H1 (cell line): ENCODE measurements around the gene ARHGEF7. TPM values are rescaled to one million over a fixed set of nuclear protein-coding genes. Genes with fewer than 3 reads are reported as not detected.

Experiments used
- CTCF ChIA-PET: fragments of 300-600 bp; sonication (Branson Sonifier 250); formaldehyde crosslinking; loops from one replicate; lab custom pipeline; 2021; ENCODE audit not compliant: partially characterized antibody; lab: Charles Lee
- POLR2A ChIA-PET: fragments of 300-600 bp; sonication (Branson Sonifier 250); formaldehyde crosslinking; loops from one replicate; lab custom pipeline; 2021; ENCODE audit warnings: inconsistent platforms; ENCODE audit not compliant: partially characterized antibody; lab: Charles Lee
- DNase-seq, 2 experiments: peaks; one replicate each; pipeline versions ENCODE4 v3.0.0 to v3.0.0-alpha.2; 2010 to 2022; ENCODE audit warnings: low spot score in 2 of 2, low read depth in 1 of 2, mixed read lengths in 1 of 2
- FAIRE-seq: peaks from 2 replicates; lab custom pipeline; 2011; peaks lifted over from hg19 to GRCh38; lab: Jason Lieb, UNC
- H2AFZ ChIP-seq: 2 replicates; pipeline ENCODE4 v1.8.1; 2012; ENCODE audit warnings: low read length, inconsistent platforms
- H2AK5ac ChIP-seq: 2 replicates; pipeline ENCODE4 v1.6.1; 2013; ENCODE audit warnings: low read depth, low read length
- H2BK120ac ChIP-seq: replicated peaks from 2 replicates; pipeline ENCODE3; 2013; ENCODE audit warnings: low read depth, low read length, inconsistent platforms
- H2BK12ac ChIP-seq: 2 replicates; pipeline ENCODE4 v1.6.1; 2013; ENCODE audit warnings: low read depth, low read length
- H2BK15ac ChIP-seq: 2 replicates; pipeline ENCODE4 v1.6.1; 2013; ENCODE audit warnings: low read length
- H2BK20ac ChIP-seq: 2 replicates; pipeline ENCODE4 v1.6.1; 2013; ENCODE audit warnings: low read length
- H2BK5ac ChIP-seq: 2 replicates; pipeline ENCODE4 v1.6.1; 2013; ENCODE audit warnings: low read depth, low read length
- H3K14ac ChIP-seq: 2 replicates; pipeline ENCODE4 v1.6.1; 2013; ENCODE audit warnings: inconsistent platforms; ENCODE audit not compliant: insufficient read length
- H3K18ac ChIP-seq: 2 replicates; pipeline ENCODE4 v1.6.1; 2013; ENCODE audit warnings: low read length; ENCODE audit errors: extremely low read depth
- H3K23ac ChIP-seq: 2 replicates; pipeline ENCODE4 v1.6.1; 2013; ENCODE audit warnings: inconsistent platforms; ENCODE audit not compliant: insufficient read length
- H3K23me2 ChIP-seq: 2 replicates; pipeline ENCODE4 v1.6.1; 2013; ENCODE audit warnings: low read depth, low read length
- H3K27ac ChIP-seq: 2 replicates; pipeline ENCODE4 v1.6.1; 2011; ENCODE audit warnings: low read depth, low read length, inconsistent platforms
- H3K27me3 ChIP-seq, 4 experiments: replicated peaks in 1 of 4; 1 replicate in 1 of 4; 2 replicates in 3 of 4; pipeline versions ENCODE4 v1.6.1 to v1.8.1; 2011 to 2013; ENCODE audit warnings: low read length in 3 of 4, mild to moderate bottlenecking in 3 of 4, inconsistent platforms in 2 of 4, mixed read lengths in 2 of 4, moderate library complexity in 1 of 4; ENCODE audit not compliant: control insufficient read depth in 3 of 4, insufficient read depth in 3 of 4; ENCODE audit errors: extremely low read depth in 1 of 4
- H3K36me3 ChIP-seq, 4 experiments: 2 replicates each; pipeline versions ENCODE4 v1.6.1 to v1.8.1; 2011 to 2013; ENCODE audit warnings: mild to moderate bottlenecking in 4 of 4, low read length in 3 of 4, moderate library complexity in 2 of 4, control low read depth in 1 of 4, inconsistent platforms in 1 of 4; ENCODE audit not compliant: insufficient read depth in 4 of 4, control insufficient read depth in 2 of 4
- H3K4ac ChIP-seq: replicated peaks from 2 replicates; pipeline ENCODE3; 2013; ENCODE audit warnings: low read length, low read depth, mixed read lengths, inconsistent platforms; ENCODE audit not compliant: insufficient read length
- H3K4me1 ChIP-seq, 4 experiments: replicated peaks in 1 of 4; 1 replicate in 1 of 4; 2 replicates in 3 of 4; pipeline versions ENCODE4 v1.6.1 to v1.8.1; 2011 to 2013; ENCODE audit warnings: low read length in 3 of 4, inconsistent platforms in 2 of 4, mixed read lengths in 1 of 4; ENCODE audit not compliant: insufficient read depth in 4 of 4, control insufficient read depth in 3 of 4
- H3K4me2 ChIP-seq, 2 experiments: 2 replicates each; pipeline versions ENCODE4 v1.6.1 to v1.8.1; 2011 to 2013; ENCODE audit warnings: low read depth in 2 of 2, low read length in 2 of 2, control low read depth in 1 of 2, inconsistent platforms in 1 of 2, mild to moderate bottlenecking in 1 of 2; ENCODE audit not compliant: insufficient read depth in 1 of 2
- H3K4me3 ChIP-seq, 4 experiments: fragments of 200-600, 300-600 bp in 1 of 4; sonication (generic), shearing (Covaris generic), sonication (Bioruptor Twin) in 1 of 4; 2 replicates each; pipeline versions ENCODE4 v1.5.1 to v1.8.1; 2011 to 2016; ENCODE audit warnings: low read length in 4 of 4, low read depth in 3 of 4, control low read depth in 2 of 4, inconsistent platforms in 2 of 4, mild to moderate bottlenecking in 2 of 4, mixed read lengths in 1 of 4, moderate library complexity in 1 of 4; ENCODE audit not compliant: insufficient read depth in 2 of 4; ENCODE audit errors: extremely low read depth in 1 of 4
- H3K56ac ChIP-seq: replicated peaks from 2 replicates; pipeline ENCODE3; 2013; ENCODE audit warnings: low read depth, mild to moderate bottlenecking, mixed read lengths, low read length, inconsistent platforms; ENCODE audit not compliant: insufficient read length
- H3K79me1 ChIP-seq: 2 replicates; pipeline ENCODE4 v1.6.1; 2013; ENCODE audit warnings: low read depth, low read length, control low read depth
- H3K79me2 ChIP-seq, 2 experiments: 2 replicates each; pipeline versions ENCODE4 v1.6.1 to v1.8.1; 2012 to 2013; ENCODE audit warnings: low read length in 2 of 2, mild to moderate bottlenecking in 2 of 2, inconsistent platforms in 1 of 2; ENCODE audit not compliant: insufficient read depth in 2 of 2, control insufficient read depth in 1 of 2
- H3K9ac ChIP-seq, 4 experiments: replicated peaks in 1 of 4; 1 replicate in 1 of 4; 2 replicates in 3 of 4; pipeline versions ENCODE4 v1.6.1 to v1.8.1; 2011 to 2013; ENCODE audit warnings: low read depth in 3 of 4, low read length in 3 of 4, control low read depth in 2 of 4, mild to moderate bottlenecking in 2 of 4, moderate library complexity in 2 of 4, inconsistent platforms in 1 of 4; ENCODE audit errors: extremely low read depth in 1 of 4
- H3K9me3 ChIP-seq, 2 experiments: 2 replicates each; pipeline versions ENCODE4 v1.6.1 to v1.8.1; 2012 to 2013; ENCODE audit warnings: mild to moderate bottlenecking in 2 of 2, moderate library complexity in 2 of 2, control low read depth in 1 of 2, inconsistent platforms in 1 of 2, low read depth in 1 of 2, low read length in 1 of 2, mixed read lengths in 1 of 2; ENCODE audit not compliant: insufficient read depth in 2 of 2
- H4K20me1 ChIP-seq, 2 experiments: replicated peaks in 1 of 2; 2 replicates each; pipeline versions ENCODE3 to v1.8.1; 2011 to 2013; ENCODE audit warnings: inconsistent platforms in 2 of 2, low read length in 2 of 2, mild to moderate bottlenecking in 1 of 2; ENCODE audit not compliant: insufficient read depth in 2 of 2, control insufficient read depth in 1 of 2
- H4K5ac ChIP-seq: 2 replicates; pipeline ENCODE4 v1.6.1; 2013; ENCODE audit warnings: low read length, low read depth, mixed read lengths, inconsistent platforms; ENCODE audit not compliant: insufficient read length
- H4K8ac ChIP-seq: 2 replicates; pipeline ENCODE4 v1.8.0; 2013; ENCODE audit warnings: mild to moderate bottlenecking, moderate library complexity, low read length, inconsistent platforms; ENCODE audit not compliant: insufficient read depth; ENCODE audit errors: extremely low read depth
- H4K91ac ChIP-seq: replicated peaks from 2 replicates; pipeline ENCODE3; 2013; ENCODE audit warnings: low read length, mixed read lengths, inconsistent platforms; ENCODE audit not compliant: insufficient read length
- CEBPB ChIP-seq: IDR thresholded peaks from 2 replicates; pipeline ENCODE4 v1.6.1; 2012; ENCODE audit warnings: low read depth, low read length
- CTBP2 ChIP-seq: IDR thresholded peaks from 2 replicates; pipeline ENCODE4 v1.7.0; 2011; ENCODE audit warnings: borderline replicate concordance, mild to moderate bottlenecking, moderate library complexity, mixed read lengths, low read length; ENCODE audit not compliant: insufficient read depth, insufficient read length
- JUND ChIP-seq: IDR thresholded peaks from 2 replicates; pipeline ENCODE4 v1.6.1; 2011; ENCODE audit warnings: mild to moderate bottlenecking, improper control_type of control experiment, low read length
- KDM5A ChIP-seq: fragments of 200-600 bp; IDR thresholded peaks from 2 replicates; pipeline ENCODE4 v1.7.1; 2012; ENCODE audit warnings: mild to moderate bottlenecking, low read length, inconsistent platforms, mixed read lengths
- MAX ChIP-seq: IDR thresholded peaks from 2 replicates; pipeline ENCODE4 v1.6.1; 2012; ENCODE audit warnings: inconsistent platforms
- POLR2A ChIP-seq, 2 experiments: IDR thresholded peaks; 1 replicate in 1 of 2; 2 replicates in 1 of 2; pipeline ENCODE4 v1.6.1; 2011; ENCODE audit warnings: low read depth in 2 of 2, low read length in 2 of 2, mild to moderate bottlenecking in 2 of 2; ENCODE audit errors: control extremely low read depth in 1 of 2
- RBBP5 ChIP-seq: IDR thresholded peaks from 2 replicates; pipeline ENCODE4 v1.7.1; 2012; ENCODE audit warnings: low read depth, mild to moderate bottlenecking, inconsistent platforms, low read length, moderate library complexity, borderline replicate concordance
- RNF2 ChIP-seq: fragments of 200-900, 300-1000 bp; sonication (generic); IDR thresholded peaks from 2 replicates; pipeline ENCODE4 v1.7.1; 2016; ENCODE audit warnings: borderline replicate concordance, low read depth, mild to moderate bottlenecking, antibody characterized with exemption, low read length; ENCODE audit not compliant: poor library complexity, severe bottlenecking; ENCODE audit errors: missing control alignments
- SP2 ChIP-seq: IDR thresholded peaks from 2 replicates; pipeline ENCODE4 v1.6.1; 2012; ENCODE audit warnings: mild to moderate bottlenecking, low read length, inconsistent platforms
- SRF ChIP-seq: IDR thresholded peaks from 2 replicates; pipeline ENCODE4 v1.6.1; 2011; ENCODE audit warnings: mild to moderate bottlenecking, low read depth, low read length, moderate library complexity
- TBP ChIP-seq: IDR thresholded peaks from 2 replicates; pipeline ENCODE4 v1.6.1; 2011; ENCODE audit warnings: low read depth, low read length, improper control_type of control experiment
- USF2 ChIP-seq: IDR thresholded peaks from 2 replicates; pipeline ENCODE4 v1.6.1; 2011; ENCODE audit warnings: low read length, improper control_type of control experiment
- ZNF274 ChIP-seq: IDR thresholded peaks from 2 replicates; pipeline ENCODE4 v1.7.0; 2012; ENCODE audit warnings: low read length, borderline replicate concordance; ENCODE audit errors: extremely low read depth
- WGBS, 2 experiments: shearing (Covaris generic) in 1 of 2; methylation state at CpG; one replicate each; pipeline versions ENCODE4 v1.1.6 to v1.1.7; 2013 to 2015; ENCODE audit warnings: low lambda C conversion rate in 2 of 2, mixed read lengths in 2 of 2, inconsistent platforms in 1 of 2, low coverage in 1 of 2, missing lambda C conversion rate in 1 of 2; ENCODE audit not compliant: insufficient replicate concordance in 2 of 2, insufficient coverage in 1 of 2, insufficient read length in 1 of 2; ENCODE audit errors: extremely low coverage in 1 of 2, missing lambda C conversion rate in 1 of 2; 5-methylcytosine and 5-hydroxymethylcytosine counted together
- polyA plus RNA-seq, 7 experiments: library from polyadenylated mRNA; depleted of rRNA in 3 of 7; stranded (reverse) in 5 of 7; unstranded in 2 of 7; fragments of >200 nt in 5 of 7; fragments of 200-250 nt in 2 of 7; gene quantifications; 1 replicate in 5 of 7; 2 replicates in 1 of 7; 4 replicates in 1 of 7; pipeline versions ENCODE4 v1.2.1 to v1.2.3, GENCODE V29; 2011 to 2013; ENCODE audit warnings: missing spikeins in 2 of 7, mixed read lengths in 2 of 7
- total RNA-seq: library from RNA; stranded (reverse); fragmentation: NEBNext Ultra II Directional; extraction: Animal tissue kit (Norgen Biotek cat#: 25700); gene quantifications from 2 replicates; pipeline ENCODE4 v1.2.1, GENCODE V29; 2021

The ARHGEF7 gene
- total and polyA plus RNA-seq, 2 of the 8 experiments (the other 6 are each of a cell fraction or from before 2014, with no cell fraction given), result 26.2 to 56.5 TPM

DNA sequence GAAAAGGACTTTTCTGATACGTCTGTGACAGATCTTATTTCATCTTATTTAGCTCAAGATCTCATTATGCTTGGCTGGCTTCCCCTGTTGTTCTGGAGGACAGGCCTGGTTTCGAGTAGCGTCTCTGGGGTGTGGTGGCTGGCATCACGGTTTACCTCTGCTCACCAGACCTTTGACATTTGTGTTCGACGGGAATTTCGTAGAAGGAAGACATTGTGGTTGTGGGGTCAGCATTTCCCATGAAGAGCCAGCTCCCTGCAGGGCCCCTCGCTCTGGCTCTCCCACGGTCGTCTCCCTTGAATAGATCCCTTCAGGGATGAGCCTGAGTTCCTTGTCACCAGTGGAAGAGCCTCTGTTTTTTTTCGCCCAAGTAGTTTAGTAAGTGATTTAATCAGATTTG is 126.8 kb downstream of the ARHGEF7 start:
- H3K4me3 ChIP-seq, result no peak overlapping the region
- no peak overlapping the region for H4K8ac ChIP-seq
- 94% methylated on average over 11 of the region's 11 CpGs; no CpG with 5 or more reads in 1 of the 2 experiments for WGBS, 2 experiments
- no peak overlapping the region for H2BK15ac ChIP-seq
- H2BK120ac ChIP-seq, result no peak overlapping the region
- no peak overlapping the region for H2BK12ac ChIP-seq
- no peak overlapping the region for H3K56ac ChIP-seq
- no peaks in the 10 kb centered on the region for H3K27me3 ChIP-seq
- no peaks in the 10 kb centered on the region; the same call in 1 of the 2 replicates for H3K79me1 ChIP-seq
- no peak overlapping the region for H4K5ac ChIP-seq
- DNase-seq, result no peak
- no peaks in the 10 kb centered on the region for H3K9me3 ChIP-seq
- H4K91ac ChIP-seq, result no peak overlapping the region
- ChIA-PET POLR2A (interaction anchor here (1.4 kb wide), 1 partner anchor 10 kb away, joined by 3 read pairs; no protein-coding TSS in a partner anchor), CTCF (interaction anchor here (0.6 to 0.8 kb wide), 2 partner anchors 8 to 126 kb away, joined by 3 to 5 read pairs; no protein-coding TSS in a partner anchor)
- H3K27ac ChIP-seq, result no peak overlapping the region
- H2AK5ac ChIP-seq, result no peak overlapping the region
- no peak overlapping the region for H3K4me2 ChIP-seq
- no peak for FAIRE-seq
- no peak overlapping the region for H3K14ac ChIP-seq
- H3K9ac ChIP-seq, result no peak overlapping the region
- H2AFZ ChIP-seq, result no peak overlapping the region
- H3K4me1 ChIP-seq, result peaks cover 2 to 14% (median 5%) of the 10 kb centered on the region in 4 experiments; a peak in 5 of 7 replicates
- no peak overlapping the region for H3K4ac ChIP-seq
- H3K36me3 ChIP-seq, result peaks cover 0 to 15% (median 8%) of the 10 kb centered on the region in 4 experiments; a peak in 5 of 8 replicates
- peaks cover 3 to 5% of the 10 kb centered on the region in 2 experiments for H4K20me1 ChIP-seq
- no peak overlapping the region for H3K18ac ChIP-seq
- peaks cover 0 to 8% of the 10 kb centered on the region in 2 experiments; a peak in 1 of 4 replicates for H3K79me2 ChIP-seq
- H3K23me2 ChIP-seq, result no peaks in the 10 kb centered on the region
- no peak overlapping the region for H2BK20ac ChIP-seq
- no peak overlapping the region for H3K23ac ChIP-seq
- no peak overlapping the region for H2BK5ac ChIP-seq
- TF ChIP-seq CEBPB (no peak), MAX (no peak), RNF2 (no peak), USF2 (no peak), SP2 (no peak), POLR2A (IDR thresholded peaks at IDR 0.05; ENCODE audit: control extremely low read depth in 1 of 2, low read depth in 2 of 2, low read length in 2 of 2) (no peak), KDM5A (no peak), CTBP2 (no peak), TBP (no peak), RBBP5 (no peak), SRF (no peak), ZNF274 (no peak), JUND (no peak)
